ENCODE measurements around the gene MICAL1.

DNA sequence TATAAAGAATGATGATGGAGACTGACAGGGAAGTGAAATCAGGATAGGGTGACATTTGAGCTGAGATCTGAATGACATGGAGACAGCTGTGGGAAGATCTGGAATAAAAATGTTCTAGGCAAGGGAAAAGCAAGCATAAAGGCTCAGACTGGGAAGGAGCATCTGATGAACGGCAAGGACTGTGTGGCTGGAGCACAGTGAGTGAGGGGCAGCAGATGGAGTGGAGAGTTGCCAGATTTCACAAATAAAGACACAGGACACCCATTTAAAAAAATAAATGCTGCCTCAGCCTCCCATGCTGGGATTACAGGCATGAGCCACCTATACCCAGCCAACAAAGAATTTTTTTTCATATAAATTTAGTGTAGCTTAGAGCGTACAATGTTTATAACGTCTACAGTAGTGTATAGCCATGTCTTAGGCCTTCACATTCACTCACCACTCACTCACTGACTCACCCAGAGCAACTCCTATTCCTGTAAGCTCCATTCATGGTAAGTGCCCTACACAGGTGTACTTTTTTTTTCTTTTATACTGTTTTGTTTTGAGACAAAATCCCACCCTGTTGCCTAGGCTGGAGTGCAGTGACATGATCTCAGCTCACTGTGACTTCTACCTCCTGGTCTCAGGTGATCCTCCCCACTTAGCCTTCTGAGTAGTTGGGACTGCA lies 29.8 kb upstream of the MICAL1 start:
- TF ChIP-seq BRCA1 (IDR thresholded peaks at IDR 0.05; ENCODE audit: low read depth, low read length): no peak
- TF ChIP-seq POLR2A (IDR thresholded peaks at IDR 0.05; ENCODE audit: low read depth, low read length): no peak
- TF ChIP-seq NFXL1 (IDR thresholded peaks at IDR 0.05; ENCODE audit: borderline replicate concordance): no peak
- no peak for TF ChIP-seq EP300 (IDR thresholded peaks at IDR 0.05; ENCODE audit: borderline replicate concordance in 1 of 2, control insufficient read depth in 1 of 2, low read depth in 2 of 2, low read length in 2 of 2)
- TF ChIP-seq, protein P1, sequence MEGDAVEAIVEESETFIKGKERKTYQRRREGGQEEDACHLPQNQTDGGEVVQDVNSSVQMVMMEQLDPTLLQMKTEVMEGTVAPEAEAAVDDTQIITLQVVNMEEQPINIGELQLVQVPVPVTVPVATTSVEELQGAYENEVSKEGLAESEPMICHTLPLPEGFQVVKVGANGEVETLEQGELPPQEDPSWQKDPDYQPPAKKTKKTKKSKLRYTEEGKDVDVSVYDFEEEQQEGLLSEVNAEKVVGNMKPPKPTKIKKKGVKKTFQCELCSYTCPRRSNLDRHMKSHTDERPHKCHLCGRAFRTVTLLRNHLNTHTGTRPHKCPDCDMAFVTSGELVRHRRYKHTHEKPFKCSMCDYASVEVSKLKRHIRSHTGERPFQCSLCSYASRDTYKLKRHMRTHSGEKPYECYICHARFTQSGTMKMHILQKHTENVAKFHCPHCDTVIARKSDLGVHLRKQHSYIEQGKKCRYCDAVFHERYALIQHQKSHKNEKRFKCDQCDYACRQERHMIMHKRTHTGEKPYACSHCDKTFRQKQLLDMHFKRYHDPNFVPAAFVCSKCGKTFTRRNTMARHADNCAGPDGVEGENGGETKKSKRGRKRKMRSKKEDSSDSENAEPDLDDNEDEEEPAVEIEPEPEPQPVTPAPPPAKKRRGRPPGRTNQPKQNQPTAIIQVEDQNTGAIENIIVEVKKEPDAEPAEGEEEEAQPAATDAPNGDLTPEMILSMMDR (IDR thresholded peaks at IDR 0.05 in 2 of 3, conservative IDR thresholded peaks at IDR 0.05 in 1 of 3; ENCODE audit: control insufficient read depth in 2 of 3, extremely low read depth in 1 of 3, insufficient read depth in 1 of 3, low read depth in 3 of 3, low read length in 3 of 3): no peak
- no peak for TF ChIP-seq BACH1 (IDR thresholded peaks at IDR 0.05; ENCODE audit: borderline replicate concordance)
- no peak for TF ChIP-seq SP1 (IDR thresholded peaks at IDR 0.05; ENCODE audit: low read depth, low read length)
- TF ChIP-seq CBX3 (IDR thresholded peaks at IDR 0.05; ENCODE audit: borderline replicate concordance, low read depth): no peak

All from GM12878 (cell line).